ENCODE data around the gene H3-3A. TPM values are rescaled to one million over a fixed set of nuclear protein-coding genes. Genes with fewer than 3 reads are reported as not detected.

The H3-3A gene
- total RNA-seq, 1 experiment from 2014 or later, result 957 TPM

Other genes with a start within 250 kb of the H3-3A start
- 13.5 and 20.4 TPM in 2 replicates for gene TMEM63A, start 180.3 kb upstream of the H3-3A start, total RNA-seq (2014; rRNA removed; shearing (Covaris generic))
- 16.7 and 19.4 TPM in 2 replicates for gene LEFTY1, start 173.6 kb upstream of the H3-3A start, total RNA-seq (2014; rRNA removed; shearing (Covaris generic))
- 46.0 and 51.1 TPM in 2 replicates for gene PYCR2, start 138.5 kb upstream of the H3-3A start, total RNA-seq (2014; rRNA removed; shearing (Covaris generic))
- gene LEFTY2, start 121.5 kb upstream of the H3-3A start, total RNA-seq (2014; rRNA removed; shearing (Covaris generic)), result 0.56 and 0.77 TPM in 2 replicates
- 30.7 and 36.9 TPM in 2 replicates for gene SDE2, start 63.4 kb upstream of the H3-3A start, total RNA-seq (2014; rRNA removed; shearing (Covaris generic))
- 41.6 and 48.8 TPM in 2 replicates for gene ACBD3, start 124.0 kb downstream of the H3-3A start, total RNA-seq (2014; rRNA removed; shearing (Covaris generic))
- not detected in 2 replicates for gene MIXL1, start 160.9 kb downstream of the H3-3A start, total RNA-seq (2014; rRNA removed; shearing (Covaris generic))
- 27.2 and 31.8 TPM in 2 replicates for gene LIN9, start 246.4 kb downstream of the H3-3A start, total RNA-seq (2014; rRNA removed; shearing (Covaris generic))

Data from SJCRH30 (cell line).